Smooth muscle cell (in vitro differentiated cells): ENCODE measurements around the gene ARL6. TPM values are rescaled to one million over a fixed set of nuclear protein-coding genes. Genes with fewer than 3 reads are reported as not detected.
A peak's percentile ranks its signal among the peaks of the same experiment; 100 is the strongest.

Experiments used
- DNase-seq: peaks from one replicate; lab custom pipeline; 2025; ENCODE audit not compliant: unreplicated experiment; lab: John Stamatoyannopoulos, UW
- H2AFZ ChIP-seq: fragments of 200-600 bp; sonication (generic); 2 replicates; pipeline ENCODE4 v1.6.0; 2016; ENCODE audit warnings: antibody characterized with exemption, low read depth, mild to moderate bottlenecking
- H3F3A ChIP-seq: fragments of 200-600 bp; sonication (generic); 2 replicates; pipeline ENCODE4 v1.6.0; 2017; ENCODE audit warnings: antibody characterized with exemption, low read depth
- H3K27ac ChIP-seq: fragments of 200-600 bp; sonication (generic); 2 replicates; pipeline ENCODE4 v1.5.1; 2016; ENCODE audit warnings: low read depth, mild to moderate bottlenecking
- H3K27me3 ChIP-seq: fragments of 200-600 bp; sonication (generic); 2 replicates; pipeline ENCODE4 v1.6.1; 2016; ENCODE audit warnings: low read depth, mild to moderate bottlenecking
- H3K36me3 ChIP-seq: fragments of 200-600 bp; sonication (generic); 2 replicates; pipeline ENCODE4 v1.5.1; 2016; ENCODE audit warnings: low read depth
- H3K4me1 ChIP-seq: fragments of 200-600 bp; sonication (generic); 2 replicates; pipeline ENCODE4 v1.5.1; 2016; ENCODE audit warnings: low read depth
- H3K4me2 ChIP-seq: fragments of 200-600 bp; sonication (generic); 2 replicates; pipeline ENCODE4 v1.6.0; 2016; ENCODE audit warnings: mild to moderate bottlenecking
- H3K4me3 ChIP-seq: fragments of 200-600 bp; sonication (generic); 2 replicates; pipeline ENCODE4 v1.5.1; 2016; ENCODE audit warnings: mild to moderate bottlenecking
- H3K79me2 ChIP-seq: fragments of 200-600 bp; sonication (generic); 2 replicates; pipeline ENCODE4 v1.6.0; 2016; ENCODE audit warnings: low read depth, mild to moderate bottlenecking
- H3K9ac ChIP-seq: fragments of 200-600 bp; sonication (generic); 2 replicates; pipeline ENCODE4 v1.6.0; 2016; ENCODE audit warnings: low read depth
- H3K9me3 ChIP-seq: fragments of 200-600 bp; sonication (generic); replicated peaks from 2 replicates; pipeline ENCODE4 v1.5.1; 2016; ENCODE audit warnings: low read depth
- H4K20me1 ChIP-seq: fragments of 200-600 bp; sonication (generic); 2 replicates; pipeline ENCODE4 v1.6.0; 2016; ENCODE audit warnings: low read depth
- CTCF ChIP-seq: fragments of 200-600 bp; sonication (generic); IDR thresholded peaks from 2 replicates; pipeline ENCODE4 v1.5.1; 2017; ENCODE audit warnings: borderline replicate concordance, mild to moderate bottlenecking, antibody characterized with exemption; ENCODE audit not compliant: insufficient read depth, poor library complexity, severe bottlenecking
- WGBS: methylation state at CpG from one replicate; pipeline ENCODE4 v1.1.7; 2016; ENCODE audit warnings: low lambda C conversion rate; 5-methylcytosine and 5-hydroxymethylcytosine counted together
- polyA plus RNA-seq: library from polyadenylated mRNA; unstranded; fragments of >200 nt; fragmentation: Nextera tagmentation; extraction: Ambion mirVana; gene quantifications from 2 replicates; pipeline ENCODE4 v1.2.1, GENCODE V29; 2016
- total RNA-seq: library from RNA; depleted of rRNA; stranded (reverse); fragments of >200 nt; gene quantifications from 2 replicates; pipeline ENCODE4 v1.2.3, GENCODE V29; 2014

Gene ARL6
- total and polyA plus RNA-seq, 2 experiments from 2014 or later, result 5.3 to 27.0 TPM

- WGBS, result 3% methylated on average over 27 of the region's 36 CpGs
- DNase-seq, result peak; percentile 48
- peaks cover 13% of the 10 kb centered on the region for H3K27me3 ChIP-seq
- peak overlapping the region; percentile 98 for H3K4me3 ChIP-seq
- peak overlapping the region; percentile 98 for H3K4me2 ChIP-seq
- H4K20me1 ChIP-seq, result peaks cover 33% of the 10 kb centered on the region
- H3K9me3 ChIP-seq, result no peaks in the 10 kb centered on the region
- TF ChIP-seq CTCF, result no peak
- H3K9ac ChIP-seq, result peak overlapping the region; percentile 77
- peaks cover 7% of the 10 kb centered on the region for H3K4me1 ChIP-seq
- H3K36me3 ChIP-seq, result no peaks in the 10 kb centered on the region
- peak overlapping the region; percentile 56 for H3K27ac ChIP-seq
- H2AFZ ChIP-seq, result peak overlapping the region; percentile 100
- peaks cover 9% of the 10 kb centered on the region for H3K79me2 ChIP-seq
- H3F3A ChIP-seq, result no peaks in the 10 kb centered on the region
These were observed 57.8 kb downstream of the ARL6 start for GRCh38 chr3:97822359-97822775.

- Histone ChIP-seq H3K4me1 (peaks cover 7% of the 10 kb centered on the region), H3K4me2 (peak overlapping the region; percentile 98), H3K27ac (no peak overlapping the region), H4K20me1 (peaks cover 41% of the 10 kb centered on the region), H3F3A (no peaks in the 10 kb centered on the region), H3K36me3 (no peaks in the 10 kb centered on the region), H3K4me3 (peak overlapping the region; percentile 98), H3K79me2 (peaks cover 9% of the 10 kb centered on the region), H3K9ac (peak overlapping the region; percentile 77), H3K9me3 (no peaks in the 10 kb centered on the region), H2AFZ (peak overlapping the region; percentile 100), H3K27me3 (peaks cover 13% of the 10 kb centered on the region)
- WGBS, result 56% methylated on average over 17 of the region's 17 CpGs
- TF ChIP-seq CTCF, result no peak
- DNase-seq, result no peak
These were observed 58.8 kb downstream of the ARL6 start for GRCh38 chr3:97823046-97824004.

GRCh38 chr3:97825101-97825500, 60.5 kb downstream of the ARL6 start:
- DNase-seq, result no peak
- Histone ChIP-seq H2AFZ (no peak overlapping the region), H3K27ac (no peak overlapping the region), H3F3A (no peaks in the 10 kb centered on the region), H3K4me3 (no peak overlapping the region), H3K9me3 (no peaks in the 10 kb centered on the region), H3K36me3 (no peaks in the 10 kb centered on the region), H3K79me2 (peaks cover 9% of the 10 kb centered on the region), H3K4me2 (no peak overlapping the region), H4K20me1 (peaks cover 55% of the 10 kb centered on the region), H3K27me3 (peaks cover 5% of the 10 kb centered on the region), H3K9ac (no peak overlapping the region), H3K4me1 (peaks cover 7% of the 10 kb centered on the region)
- TF ChIP-seq CTCF, result no peak
- WGBS, result 96% methylated on average over 1 of the region's 1 CpG
